NOMO-1 treated with DMSO at 0.1 percent for 48 hours (cell line): ENCODE data around the gene ANKRD28.

Experiments
- DNase-seq: peaks from one replicate; lab custom pipeline; 2025; ENCODE audit not compliant: unreplicated experiment; lab: John Stamatoyannopoulos, UW

The ANKRD28 gene

GRCh38 chr3:15728766-15729165, 69.0 kb downstream of the ANKRD28 start:
- no peak for DNase-seq

DNA sequence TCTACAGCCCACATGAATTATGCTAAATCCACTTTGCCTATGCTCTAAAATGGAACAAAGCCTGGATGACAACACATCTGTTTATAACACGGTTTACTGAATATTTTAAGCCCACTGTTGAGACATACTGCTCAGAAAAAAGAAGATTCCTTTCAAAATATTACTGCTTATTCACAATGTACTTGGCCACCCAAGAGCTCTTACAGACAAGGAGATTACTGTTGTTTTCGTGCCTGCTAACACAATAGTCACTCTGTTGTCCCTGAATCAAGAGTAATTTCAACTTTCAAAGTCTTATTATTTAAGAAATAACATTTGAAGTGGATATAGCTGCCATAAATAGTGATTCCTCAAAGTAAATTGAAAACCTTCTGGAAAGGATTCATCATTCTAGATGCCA, 70.9 kb downstream of the ANKRD28 start:
- DNase-seq = no peak

DNA sequence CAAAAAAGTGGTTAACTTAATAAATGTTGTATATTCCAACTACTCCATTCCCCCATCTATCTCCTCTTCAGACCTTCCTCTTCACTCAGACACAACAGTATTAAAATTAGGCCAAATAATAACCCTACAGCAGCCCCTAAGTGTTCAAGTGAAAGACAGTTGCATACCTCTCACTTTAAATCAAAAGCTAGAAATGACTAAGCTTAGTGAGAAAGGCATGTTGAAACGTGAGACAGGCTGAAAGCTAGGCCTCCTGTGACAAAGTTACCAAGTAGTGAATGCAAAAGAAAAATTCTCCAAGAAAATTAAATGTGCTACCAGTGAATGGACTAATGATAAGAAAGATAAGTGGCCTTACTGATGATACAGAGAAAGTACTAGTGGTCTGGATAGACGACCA, 71.7 kb downstream of the ANKRD28 start:
- no peak for DNase-seq

GRCh38 chr3:15724446-15724845, 73.3 kb downstream of the ANKRD28 start:
- no peak for DNase-seq

DNA sequence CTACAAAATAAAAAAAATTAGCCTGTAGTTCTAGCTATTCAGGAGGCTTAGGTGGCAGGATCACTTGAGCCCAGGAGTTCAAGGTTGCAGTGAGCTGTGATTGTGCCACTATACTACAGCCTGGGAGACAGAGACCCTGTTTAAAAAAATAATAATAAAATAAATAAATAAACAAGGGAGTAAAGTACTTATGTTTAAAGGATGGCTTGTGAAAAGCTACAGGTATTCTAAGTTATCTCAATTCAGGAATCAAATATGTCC, 74.2 kb downstream of the ANKRD28 start:
- DNase-seq = no peak

DNA sequence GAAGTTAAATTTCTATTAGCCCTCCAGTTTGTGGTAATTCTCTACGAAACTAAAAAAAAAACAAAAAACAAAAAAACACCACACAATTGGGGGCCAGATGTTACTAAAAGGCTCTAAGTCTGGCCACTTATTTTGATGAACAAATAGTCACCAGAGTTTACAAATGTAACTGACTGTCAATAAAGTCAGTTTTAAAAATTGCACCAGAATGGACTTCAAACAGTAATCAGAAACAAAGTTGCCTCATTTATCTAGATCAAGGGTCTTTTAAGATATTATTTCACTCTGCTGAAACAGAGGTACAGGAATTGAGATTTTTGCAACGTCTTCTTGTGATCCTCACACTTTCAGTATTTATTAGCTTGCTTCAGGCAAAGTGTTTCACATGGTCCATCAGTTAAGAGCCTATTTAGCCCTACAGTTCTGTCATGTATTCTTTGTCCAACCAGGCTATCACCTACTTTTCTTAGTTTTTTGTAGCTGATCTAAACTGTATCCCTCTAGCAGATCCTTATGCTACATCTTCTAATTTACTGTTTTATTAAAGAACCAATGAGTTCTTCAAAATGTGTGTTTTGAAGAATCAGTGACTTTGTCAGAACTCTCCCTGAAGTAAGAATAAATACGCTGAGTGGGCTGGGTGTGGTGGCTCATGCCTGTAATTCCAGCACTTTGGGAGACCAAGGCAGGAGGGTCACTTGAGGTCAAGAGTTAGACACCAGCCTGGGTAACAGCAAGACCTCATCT, 74.7 kb downstream of the ANKRD28 start:
- no peak for DNase-seq

GRCh38 chr3:15716178-15716577, 81.6 kb downstream of the ANKRD28 start:
- DNase-seq = no peak

DNA sequence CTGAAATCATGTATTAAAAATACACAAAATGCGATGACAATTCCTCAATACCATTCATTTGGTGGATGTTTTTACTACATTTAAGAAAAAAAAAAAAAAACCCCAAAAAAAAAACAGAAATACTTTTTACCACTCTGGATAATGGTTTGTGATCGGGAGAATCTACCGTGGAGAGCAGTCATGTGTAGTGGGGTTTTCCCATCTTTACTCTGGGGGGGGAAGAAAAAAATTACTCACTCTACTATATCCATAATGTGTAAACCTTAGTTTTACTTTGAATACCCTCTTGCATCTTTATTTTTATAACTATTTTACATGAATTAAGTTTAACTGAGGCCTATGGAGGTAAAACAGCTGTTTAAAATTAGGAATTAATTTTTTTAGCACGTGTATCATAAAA, 83.3 kb downstream of the ANKRD28 start:
- no peak for DNase-seq

DNA sequence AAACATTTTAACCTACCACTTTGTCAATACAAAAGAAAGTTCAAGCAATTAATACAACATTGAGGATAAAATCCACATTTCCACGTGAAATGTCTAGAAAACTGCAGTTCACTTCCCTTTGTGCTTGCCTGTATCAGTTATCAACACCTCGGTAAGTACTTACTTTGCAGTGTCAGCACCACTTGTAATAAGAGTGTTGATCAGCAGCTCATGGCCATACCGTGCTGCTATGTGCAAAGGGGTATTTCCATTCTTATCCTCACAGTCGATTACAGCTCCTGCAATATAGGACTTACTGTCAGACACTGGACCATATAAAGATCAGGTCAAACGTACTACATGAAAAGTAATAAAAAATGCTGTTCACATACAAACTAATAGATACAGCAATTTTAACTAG, 84.4 kb downstream of the ANKRD28 start:
- no peak for DNase-seq

DNA sequence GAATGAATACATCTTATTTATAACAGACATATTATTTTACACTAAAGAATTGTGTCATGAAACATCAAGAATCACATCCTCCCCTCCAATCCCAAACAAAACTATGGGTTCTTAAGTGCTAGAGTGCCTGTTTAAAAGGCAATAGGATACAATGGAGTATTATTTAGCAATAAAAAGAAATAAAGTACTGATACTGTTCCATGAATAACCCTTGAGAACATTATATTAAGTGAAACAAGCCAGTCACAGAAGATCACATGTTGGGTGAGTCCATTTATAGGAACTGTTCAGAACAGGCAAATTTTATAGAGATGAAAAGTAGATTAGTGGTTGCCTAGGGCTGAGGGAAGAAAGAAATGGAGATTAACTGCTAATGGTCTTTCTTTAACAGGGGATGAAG, 86.5 kb downstream of the ANKRD28 start:
- DNase-seq = no peak

DNA sequence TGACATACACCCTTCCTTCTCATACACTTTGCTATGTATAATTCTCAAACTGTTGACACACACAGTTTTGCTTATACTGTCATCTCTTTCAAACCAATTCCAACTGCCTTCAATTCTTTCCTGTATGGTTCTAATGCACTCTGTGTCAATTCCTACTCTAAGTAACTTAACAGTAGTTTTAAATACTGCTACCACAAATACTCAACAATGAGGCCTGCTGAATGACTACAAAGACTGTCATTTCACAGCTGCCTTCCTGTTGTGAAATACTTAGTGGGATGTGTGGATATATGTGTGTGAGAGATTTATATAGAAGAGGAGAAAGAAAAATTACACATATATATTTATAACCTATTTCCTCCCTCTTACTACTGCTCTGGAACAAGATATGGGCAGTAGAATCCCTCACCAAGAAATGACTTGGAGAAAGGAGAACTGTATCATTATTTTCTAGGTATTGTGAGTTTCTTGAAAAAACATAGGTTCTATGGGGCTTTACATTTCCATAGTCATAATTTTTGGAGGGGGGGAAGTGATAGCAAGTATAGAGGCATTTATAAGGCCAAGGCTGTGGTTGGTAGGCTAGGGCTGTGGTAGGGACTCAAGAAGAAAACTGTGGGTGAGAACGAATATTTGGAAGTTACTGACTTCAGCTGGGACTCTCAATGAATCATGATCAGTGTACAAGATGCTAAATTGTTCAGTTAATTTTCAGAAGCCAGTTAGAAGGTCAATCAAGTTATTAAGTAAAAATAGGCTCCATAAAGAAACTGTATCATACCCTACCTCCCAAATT, 88.7 kb downstream of the ANKRD28 start:
- peak; percentile 59 for DNase-seq

DNA sequence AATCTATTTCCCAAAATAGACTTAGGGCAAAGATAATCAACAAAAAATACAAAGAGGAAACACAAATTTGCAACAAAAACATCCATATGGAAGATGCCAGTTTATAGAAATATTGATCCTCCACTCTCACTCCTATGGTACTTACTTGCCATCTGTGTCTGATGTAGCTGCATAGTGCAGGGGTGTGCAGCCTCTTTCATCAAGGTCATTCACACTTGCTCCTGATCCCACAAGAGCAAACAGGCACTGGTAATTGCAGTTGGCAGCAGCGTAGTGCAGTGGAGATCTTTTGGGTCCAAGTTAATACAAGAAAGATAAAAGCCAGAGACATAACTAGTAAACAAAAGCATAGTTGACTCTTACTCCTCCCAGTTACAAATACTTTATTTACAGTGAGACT, 90.0 kb downstream of the ANKRD28 start:
- no peak for DNase-seq

DNA sequence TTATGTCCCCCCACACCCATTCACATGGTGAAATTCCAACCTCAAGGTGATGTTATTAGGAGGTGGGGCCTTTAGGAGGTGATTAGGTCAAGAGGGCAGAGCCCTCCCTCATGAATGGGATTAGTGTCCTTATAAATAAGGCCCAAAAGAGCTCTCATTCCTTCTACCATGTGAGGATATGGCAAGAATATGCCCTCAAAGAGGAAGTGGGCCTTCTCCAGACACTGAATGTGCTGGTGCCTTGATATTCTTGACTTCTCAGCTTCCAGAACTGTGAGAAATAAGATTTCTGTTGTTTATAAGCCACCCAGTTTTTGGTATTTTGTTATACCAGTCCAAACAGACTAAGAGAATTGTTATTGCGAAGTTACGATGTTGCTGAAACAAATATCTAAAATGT, 94.4 kb downstream of the ANKRD28 start:
- DNase-seq = no peak

DNA sequence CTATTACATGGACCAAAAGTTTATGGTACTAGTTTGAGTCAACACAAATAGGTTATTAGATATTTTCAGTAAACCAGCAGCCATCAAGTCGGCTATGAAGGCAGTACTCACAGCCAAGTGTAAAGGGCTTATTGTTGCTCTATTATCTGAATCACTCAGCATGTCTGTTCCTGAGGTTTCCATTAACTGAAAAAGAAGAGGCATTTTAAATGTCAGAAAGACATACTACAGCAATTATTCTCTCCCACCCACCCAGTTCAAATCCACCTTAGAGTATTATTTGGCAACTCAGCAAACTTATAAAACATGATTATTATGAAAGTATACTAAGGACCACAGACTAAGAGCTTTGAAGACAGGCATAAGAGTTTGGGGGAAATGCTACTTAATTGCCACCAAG, 103.2 kb downstream of the ANKRD28 start:
- DNase-seq = no peak

GRCh38 chr3:15693355-15693754, 104.4 kb downstream of the ANKRD28 start:
- DNase-seq = no peak

DNA sequence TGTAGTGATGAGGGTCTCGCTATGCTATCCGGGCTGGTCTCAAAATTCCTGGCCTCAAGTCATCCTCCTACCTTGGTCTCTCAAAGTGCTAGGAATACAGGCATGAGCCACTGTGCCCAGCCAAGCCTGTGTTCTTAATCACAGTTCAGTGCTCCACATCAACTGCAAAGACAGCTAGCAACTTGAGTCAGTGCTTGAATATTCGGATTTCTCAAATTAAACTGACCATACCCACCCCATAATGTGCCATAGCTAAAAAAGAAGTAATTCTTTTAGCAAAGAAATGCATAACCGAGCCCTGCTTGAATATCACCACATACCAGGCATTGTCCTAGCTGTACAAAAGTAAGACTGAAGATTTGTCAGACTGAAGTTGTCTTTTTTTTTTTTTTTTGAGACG, 107.0 kb downstream of the ANKRD28 start:
- DNase-seq = no peak

DNA sequence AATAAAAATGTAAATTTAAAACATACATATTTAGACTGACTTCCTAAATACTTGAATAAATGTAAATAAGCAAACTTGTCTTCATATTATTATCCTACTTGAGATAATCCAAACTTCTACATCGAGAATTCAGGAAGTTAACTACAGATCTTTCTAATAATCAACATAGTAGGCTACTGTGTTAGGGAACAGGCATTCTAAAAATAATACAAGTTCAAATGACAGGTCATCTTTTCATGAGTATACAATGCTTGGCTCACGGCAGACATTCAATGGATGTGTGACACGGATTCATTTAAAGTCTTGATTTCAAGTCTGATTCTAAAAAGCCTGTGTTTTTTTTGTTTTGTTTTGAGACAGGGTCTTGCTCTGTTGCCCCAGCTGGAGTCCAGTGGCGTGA, 107.5 kb downstream of the ANKRD28 start:
- DNase-seq = no peak

GRCh38 chr3:15685927-15686326, 111.9 kb downstream of the ANKRD28 start:
- DNase-seq = no peak

GRCh38 chr3:15683253-15683652, 114.5 kb downstream of the ANKRD28 start:
- DNase-seq = peak; percentile 9

DNA sequence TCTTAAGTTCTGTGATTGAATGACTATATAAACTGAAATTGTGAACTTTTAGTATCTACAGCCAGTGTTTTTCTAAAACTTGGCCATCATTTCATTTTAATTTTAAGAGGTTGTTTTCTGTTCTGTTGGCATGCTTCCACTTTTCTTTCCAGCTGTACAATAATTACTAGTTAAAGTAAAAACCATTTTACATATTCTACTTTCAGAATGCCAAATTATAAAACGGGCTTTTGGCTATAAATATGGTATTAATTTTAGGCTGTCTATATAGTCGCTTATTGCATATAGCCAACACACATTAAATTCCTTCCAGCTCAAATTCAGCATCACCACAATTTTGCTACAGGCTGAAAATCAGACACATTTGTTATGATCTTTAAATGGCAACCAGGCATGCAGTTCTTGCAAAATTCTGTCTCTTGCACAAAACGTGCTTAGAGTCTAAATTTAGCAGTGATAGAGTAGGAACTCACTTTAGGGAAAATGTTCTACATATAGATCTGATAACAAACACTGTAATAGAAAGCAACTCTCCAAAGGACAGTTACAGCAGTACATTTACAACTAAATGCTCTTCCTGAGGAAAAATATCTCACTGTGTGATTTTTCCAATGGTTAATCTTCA, 115.1 kb downstream of the ANKRD28 start:
- peak; percentile 73 for DNase-seq

DNA sequence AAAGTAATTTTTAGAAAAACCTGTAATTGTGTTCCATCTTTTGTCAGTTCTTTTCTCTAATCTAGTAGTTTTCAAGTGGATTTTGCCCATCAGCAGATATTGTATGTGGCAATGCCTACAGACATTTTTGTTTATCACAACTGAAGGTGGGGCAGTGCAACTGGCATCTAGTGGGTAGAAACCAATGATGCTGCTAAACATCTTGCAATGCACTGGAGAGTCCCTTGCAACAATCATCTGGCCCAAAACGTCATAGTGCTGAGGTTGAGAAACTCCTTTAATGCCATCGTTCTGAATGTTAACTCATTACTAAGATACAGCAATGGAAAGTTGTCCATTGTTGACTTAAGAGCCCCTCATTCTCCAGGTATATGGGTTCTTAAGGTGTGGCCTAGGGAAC, 116.1 kb downstream of the ANKRD28 start:
- DNase-seq = no peak

DNA sequence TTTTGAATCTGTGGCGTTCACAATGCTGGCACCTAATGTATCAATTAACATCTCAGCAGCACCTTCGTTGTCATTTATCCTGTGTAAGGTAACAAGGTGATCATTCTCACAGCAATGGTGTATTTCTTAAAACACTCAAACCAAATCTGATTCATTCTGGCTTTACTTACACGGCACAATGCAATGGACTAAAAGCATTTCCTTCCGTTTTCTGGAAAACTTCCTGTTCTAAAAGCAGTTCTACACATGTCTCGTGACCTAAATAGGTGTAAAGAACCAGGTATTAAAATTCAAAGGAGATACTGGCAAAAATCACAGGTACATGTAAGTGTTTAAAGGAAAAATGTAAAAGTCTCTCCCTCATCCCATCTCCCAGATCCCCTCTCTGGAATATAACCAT, 118.5 kb downstream of the ANKRD28 start:
- DNase-seq = no peak
